ENCODE measurements around the gene SLC12A4. TPM values are rescaled to one million over a fixed set of nuclear protein-coding genes. Genes with fewer than 3 reads are reported as not detected.

The SLC12A4 gene
- total RNA-seq, 2 donors from 2014 or later = 32.6 to 89.1 TPM

DNA sequence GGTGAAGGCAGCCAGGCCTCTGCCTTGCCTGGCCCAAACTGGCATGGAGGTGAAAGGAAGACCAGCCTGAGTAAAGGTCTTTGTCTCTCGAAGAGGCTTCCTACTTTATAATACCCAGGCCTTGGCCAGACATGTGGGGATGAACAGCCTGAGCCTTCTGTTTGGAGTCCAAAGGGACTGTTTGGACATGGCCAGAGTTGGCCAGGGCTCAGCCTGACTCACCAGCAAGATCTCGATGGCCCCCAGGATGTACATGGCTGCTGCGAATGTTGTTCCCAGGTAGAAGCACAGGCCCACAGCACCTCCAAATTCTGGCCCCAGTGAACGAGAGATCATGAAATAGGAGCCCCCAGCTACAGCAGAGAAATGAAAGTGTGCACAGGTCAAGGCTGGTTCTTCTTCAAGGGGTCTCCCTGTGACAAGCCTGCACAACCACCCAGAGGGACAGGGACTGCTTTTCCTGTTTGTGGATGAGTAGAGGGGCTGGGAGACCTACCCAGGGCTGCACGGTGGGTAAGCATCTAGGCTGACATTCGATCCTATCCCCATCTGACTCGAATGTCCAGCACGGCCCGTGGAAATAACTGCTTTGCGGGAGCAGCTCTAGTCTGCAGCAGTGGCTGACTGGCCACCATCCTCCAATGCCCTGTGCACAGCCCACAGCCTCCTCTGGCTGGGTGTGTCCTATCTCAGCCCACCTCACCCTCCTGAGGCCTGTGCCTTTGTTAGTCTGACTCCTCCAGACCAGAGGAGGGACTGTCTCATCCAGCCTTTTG, 13.8 kb downstream of the SLC12A4 start:
- TF ChIP-seq POLR2A (IDR thresholded peaks at IDR 0.05) = no peak
- no peak for TF ChIP-seq CTCF (IDR thresholded peaks at IDR 0.05)
- TF ChIP-seq POLR2AphosphoS5 (IDR thresholded peaks at IDR 0.05) = no peak
- Histone ChIP-seq H3K36me3 (peaks cover 9% of the 10 kb centered on the region in 2 donors), H3K27me3 (replicated peaks; ENCODE audit: insufficient read depth) (no peaks in the 10 kb centered on the region), H3K4me3 (no peak overlapping the region), H3K4me1 (replicated peaks) (peaks cover 5% of the 10 kb centered on the region), H3K27ac (peak overlapping the region in 1 of 2 donors; percentile 55), H3K9me3 (no peaks in the 10 kb centered on the region)
- WGBS = 70% methylated on average over 10 of the region's 10 CpGs
- intact Hi-C loops (cut with DNase I) = no loop called here
- DNase-seq (ENCODE audit: low spot score) = no peak

- H3K27ac ChIP-seq = peak overlapping the region in 1 of 2 donors; percentile 55
- TF ChIP-seq POLR2AphosphoS5 (IDR thresholded peaks at IDR 0.05) = no peak
- TF ChIP-seq POLR2A (IDR thresholded peaks at IDR 0.05) = no peak
- TF ChIP-seq CTCF (IDR thresholded peaks at IDR 0.05) = no peak
- H3K4me1 ChIP-seq (replicated peaks) = peaks cover 5% of the 10 kb centered on the region
- intact Hi-C loops (cut with DNase I) = no loop called here
- H3K9me3 ChIP-seq = no peaks in the 10 kb centered on the region
- peaks cover 11 to 14% of the 10 kb centered on the region in 2 donors for H3K36me3 ChIP-seq
- WGBS = 84% methylated on average over 8 of the region's 8 CpGs
- no peaks in the 10 kb centered on the region for H3K27me3 ChIP-seq (replicated peaks; ENCODE audit: insufficient read depth)
- no peak for DNase-seq (ENCODE audit: low spot score)
- H3K4me3 ChIP-seq = no peak overlapping the region
These were observed 14.6 kb downstream of the SLC12A4 start for GRCh38 chr16:67953641-67954375.

GRCh38 chr16:67951485-67951884, 17.0 kb downstream of the SLC12A4 start:
- H3K4me1 ChIP-seq (replicated peaks) = peaks cover 5% of the 10 kb centered on the region
- H3K4me3 ChIP-seq = no peak overlapping the region
- TF ChIP-seq POLR2A (IDR thresholded peaks at IDR 0.05) (no peak), CTCF (IDR thresholded peaks at IDR 0.05) (no peak), POLR2AphosphoS5 (IDR thresholded peaks at IDR 0.05) (no peak)
- 33% methylated on average over 8 of the region's 12 CpGs for WGBS
- peak overlapping the region in 1 of 2 donors; percentile 33 for H3K27ac ChIP-seq
- no peaks in the 10 kb centered on the region for H3K27me3 ChIP-seq (replicated peaks; ENCODE audit: insufficient read depth)
- DNase-seq (ENCODE audit: low spot score) = no peak
- intact Hi-C loops (cut with DNase I) = no loop called here
- peaks cover 17 to 25% of the 10 kb centered on the region in 2 donors for H3K36me3 ChIP-seq
- H3K9me3 ChIP-seq = no peaks in the 10 kb centered on the region

- intact Hi-C loops (cut with DNase I) = no loop called here
- TF ChIP-seq POLR2A (IDR thresholded peaks at IDR 0.05) (no peak), CTCF (IDR thresholded peaks at IDR 0.05) (no peak), POLR2AphosphoS5 (IDR thresholded peaks at IDR 0.05) (no peak)
- Histone ChIP-seq H3K36me3 (peaks cover 28 to 36% of the 10 kb centered on the region in 2 donors), H3K27ac (no peak overlapping the region), H3K4me3 (no peak overlapping the region), H3K4me1 (replicated peaks) (peaks cover 5% of the 10 kb centered on the region), H3K27me3 (replicated peaks; ENCODE audit: insufficient read depth) (no peaks in the 10 kb centered on the region), H3K9me3 (no peaks in the 10 kb centered on the region)
- DNase-seq (ENCODE audit: low spot score) = no peak
- WGBS = 86% methylated on average over 16 of the region's 16 CpGs
These were observed 18.0 kb downstream of the SLC12A4 start for GRCh38 chr16:67950335-67950843.
